Measurements from ENCODE around the gene TASP1. TPM values are rescaled to one million over a fixed set of nuclear protein-coding genes. Genes with fewer than 3 reads are reported as not detected.

The TASP1 gene
- polyA plus RNA-seq, 3 donors, result 2.3 to 3.3 (median 2.6) TPM

DNA sequence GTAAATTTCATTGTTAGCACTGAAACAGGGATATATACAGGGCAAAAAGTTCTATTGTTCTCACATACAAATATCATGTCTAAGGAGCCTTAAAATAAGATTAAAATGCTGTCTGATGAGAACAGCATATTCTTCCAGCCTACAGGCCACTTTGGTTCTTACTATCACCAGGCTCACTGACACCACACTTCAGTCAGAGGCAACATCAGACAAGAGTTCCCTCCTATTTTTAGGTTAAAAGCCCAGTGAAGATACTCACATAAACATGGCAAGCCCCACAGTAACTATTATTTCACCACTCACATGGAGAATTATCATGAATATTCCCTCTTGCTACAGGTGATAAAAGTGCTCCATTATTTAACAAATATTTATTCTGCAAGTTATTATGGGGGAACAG is 241.9 kb downstream of the TASP1 start:
- Histone ChIP-seq H3K36me3 (replicated peaks in 1 of 2; ENCODE audit: control insufficient read depth in 1 of 2, insufficient read depth in 2 of 2, low read length in 2 of 2) (no peaks in the 10 kb centered on the region), H4K20me1 (ENCODE audit: insufficient read depth, low read length) (no peaks in the 10 kb centered on the region), H3K9me3 (replicated peaks in 1 of 2; ENCODE audit: control insufficient read depth in 1 of 2, insufficient read depth in 1 of 2, low read length in 2 of 2) (peaks cover 0 to 6% of the 10 kb centered on the region in 2 donors), H3K4me1 (ENCODE audit: control insufficient read depth in 1 of 2, insufficient read depth in 2 of 2, low read length in 2 of 2) (no peaks in the 10 kb centered on the region), H3K4me3 (replicated peaks in 1 of 3; ENCODE audit: low read depth in 2 of 3, low read length in 3 of 3) (no peak overlapping the region), H3K9ac (ENCODE audit: insufficient read depth, low read length, poor library complexity, severe bottlenecking) (no peak overlapping the region), H2AFZ (ENCODE audit: insufficient read depth, low read depth, low read length, poor library complexity, severe bottlenecking) (no peak overlapping the region), H3K79me2 (ENCODE audit: insufficient read depth, low read length) (no peaks in the 10 kb centered on the region), H3K27me3 (ENCODE audit: control insufficient read depth in 2 of 2, insufficient read depth in 2 of 2, low read length in 2 of 2) (no peaks in the 10 kb centered on the region), H3K4me2 (replicated peaks; ENCODE audit: extremely low read depth, low read length, poor library complexity, severe bottlenecking) (no peak overlapping the region), H3K27ac (ENCODE audit: low read depth in 1 of 2, low read length in 2 of 2) (no peak overlapping the region)
- no peak overlapping the region for H3K4me3 Mint-ChIP-seq
- no peak for TF ChIP-seq CTCF (IDR thresholded peaks at IDR 0.05)
- H3K27ac Mint-ChIP-seq, result no peak overlapping the region
- DNase-seq, result no peak
- H3K4me1 Mint-ChIP-seq, result no peaks in the 10 kb centered on the region
- H3K27me3 Mint-ChIP-seq (ENCODE audit: low read depth in 3 of 3), result peaks cover 0 to 4% (median 2%) of the 10 kb centered on the region in 3 donors
- intact Hi-C loops (cut with micrococcal nuclease), result no loop called here
- no peaks in the 10 kb centered on the region for H3K36me3 Mint-ChIP-seq
- peaks cover 0 to 9% (median 2%) of the 10 kb centered on the region in 7 donors for H3K9me3 Mint-ChIP-seq

DNA sequence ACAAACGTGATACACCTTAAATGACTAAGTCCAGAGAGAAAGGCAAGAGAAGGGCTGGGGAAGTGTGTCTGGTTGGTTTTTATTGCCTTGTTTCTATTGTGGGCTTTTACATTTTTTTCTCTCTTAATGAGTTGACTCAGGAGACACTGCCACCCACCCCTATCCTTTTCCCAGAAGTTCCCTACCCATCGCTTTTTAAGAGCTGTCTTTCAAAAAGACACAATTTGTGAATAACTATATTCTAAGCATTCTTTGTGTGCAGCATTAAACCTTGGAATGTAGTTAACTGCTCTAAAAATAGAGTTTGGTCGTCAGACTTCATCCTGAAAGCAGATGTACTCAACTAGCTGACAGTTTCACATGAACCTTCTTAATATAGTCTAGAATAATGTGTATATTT is 242.7 kb downstream of the TASP1 start:
- WGBS (ENCODE audit: insufficient coverage), result no CpG with 5 or more reads among the region's 3 CpGs
- Histone ChIP-seq H3K36me3 (replicated peaks in 1 of 2; ENCODE audit: control insufficient read depth in 1 of 2, insufficient read depth in 2 of 2, low read length in 2 of 2) (no peaks in the 10 kb centered on the region), H3K4me3 (replicated peaks in 1 of 3; ENCODE audit: low read depth in 2 of 3, low read length in 3 of 3) (no peak overlapping the region), H3K27ac (ENCODE audit: low read depth in 1 of 2, low read length in 2 of 2) (no peak overlapping the region), H3K9me3 (replicated peaks in 1 of 2; ENCODE audit: control insufficient read depth in 1 of 2, insufficient read depth in 1 of 2, low read length in 2 of 2) (peaks cover 0 to 6% of the 10 kb centered on the region in 2 donors), H4K20me1 (ENCODE audit: insufficient read depth, low read length) (no peaks in the 10 kb centered on the region), H2AFZ (ENCODE audit: insufficient read depth, low read depth, low read length, poor library complexity, severe bottlenecking) (no peak overlapping the region), H3K9ac (ENCODE audit: insufficient read depth, low read length, poor library complexity, severe bottlenecking) (no peak overlapping the region), H3K4me2 (replicated peaks; ENCODE audit: extremely low read depth, low read length, poor library complexity, severe bottlenecking) (no peak overlapping the region), H3K27me3 (ENCODE audit: control insufficient read depth in 2 of 2, insufficient read depth in 2 of 2, low read length in 2 of 2) (no peaks in the 10 kb centered on the region), H3K4me1 (ENCODE audit: control insufficient read depth in 1 of 2, insufficient read depth in 2 of 2, low read length in 2 of 2) (no peaks in the 10 kb centered on the region), H3K79me2 (ENCODE audit: insufficient read depth, low read length) (no peaks in the 10 kb centered on the region)
- H3K4me3 Mint-ChIP-seq, result no peak overlapping the region
- no peaks in the 10 kb centered on the region for H3K4me1 Mint-ChIP-seq
- peaks cover 0 to 9% (median 2%) of the 10 kb centered on the region in 7 donors for H3K9me3 Mint-ChIP-seq
- no peak for DNase-seq
- intact Hi-C loops (cut with micrococcal nuclease), result no loop called here
- TF ChIP-seq CTCF (IDR thresholded peaks at IDR 0.05), result no peak
- H3K27me3 Mint-ChIP-seq (ENCODE audit: low read depth in 3 of 3), result peaks cover 0 to 4% (median 2%) of the 10 kb centered on the region in 3 donors
- H3K36me3 Mint-ChIP-seq, result no peaks in the 10 kb centered on the region
- peak overlapping the region in 1 of 7 donors; percentile 24 for H3K27ac Mint-ChIP-seq
